ENCODE results near the gene KLHL35.

The KLHL35 gene

GRCh38 chr11:75440960-75441803 lies 8.2 kb upstream of the KLHL35 start:
- DNase-seq, result no peak

GRCh38 chr11:75439495-75440120 lies 6.6 kb upstream of the KLHL35 start:
- DNase-seq, result no peak

- DNase-seq, result no peak
Observed at GRCh38 chr11:75439026-75439425, 6.0 kb upstream of the KLHL35 start.

GRCh38 chr11:75437966-75438659 lies 5.1 kb upstream of the KLHL35 start:
- DNase-seq, result no peak

GRCh38 chr11:75436806-75437205 lies 3.8 kb upstream of the KLHL35 start:
- no peak for DNase-seq

- no peak for DNase-seq
Observed at GRCh38 chr11:75435571-75435925, 2.5 kb upstream of the KLHL35 start.

GRCh38 chr11:75434886-75435570 lies 2.0 kb upstream of the KLHL35 start:
- no peak for DNase-seq

- DNase-seq, result no peak
Observed at GRCh38 chr11:75434051-75434450, 1.0 kb upstream of the KLHL35 start.

- DNase-seq, result no peak
Observed at GRCh38 chr11:75433443-75433842, 440 bp upstream of the KLHL35 start.

- no peak for DNase-seq
Observed at GRCh38 chr11:75431533-75432525, 1.2 kb downstream of the KLHL35 start.

- no peak for DNase-seq
Observed at GRCh38 chr11:75430714-75431532, 2.1 kb downstream of the KLHL35 start.

GRCh38 chr11:75429902-75430713 lies 2.9 kb downstream of the KLHL35 start:
- DNase-seq, result peak; percentile 78

GRCh38 chr11:75429641-75429901 lies 3.4 kb downstream of the KLHL35 start:
- DNase-seq, result no peak

GRCh38 chr11:75428989-75429640 lies 3.9 kb downstream of the KLHL35 start:
- DNase-seq, result no peak

- DNase-seq, result peak; percentile 82
Observed at GRCh38 chr11:75428281-75428724, 4.7 kb downstream of the KLHL35 start.

GRCh38 chr11:75427181-75427580 lies 5.8 kb downstream of the KLHL35 start:
- no peak for DNase-seq

- no peak for DNase-seq
Observed at GRCh38 chr11:75426720-75427086, 6.3 kb downstream of the KLHL35 start.

GRCh38 chr11:75425422-75425821 lies 7.6 kb downstream of the KLHL35 start:
- DNase-seq, result no peak

- DNase-seq, result no peak
Observed at GRCh38 chr11:75424396-75424795, 8.6 kb downstream of the KLHL35 start.

GRCh38 chr11:75423721-75424120 lies 9.3 kb downstream of the KLHL35 start:
- no peak for DNase-seq

Data from activated CD8-positive, alpha-beta memory T cell treated with anti-CD3 and anti-CD28 coated beads, Interleukin-2, amount 50 U/mL, for 48 hours (primary cell).